Measurements from ENCODE around the gene SLC35E2B.
"Not testable (repeated sequence)": the region's sequence is repeated elsewhere in the genome, so short reads cannot be mapped to it uniquely, and the experiment has no call there.

Gene SLC35E2B

GRCh38 chr1:1672181-1672965 lies 20.2 kb downstream of the SLC35E2B start:
- DNase-seq: no peak

GRCh38 chr1:1671365-1672119 lies 21.1 kb downstream of the SLC35E2B start:
- DNase-seq: no peak

GRCh38 chr1:1670866-1671265 lies 21.7 kb downstream of the SLC35E2B start:
- no peak for DNase-seq

GRCh38 chr1:1669468-1670440 lies 22.8 kb downstream of the SLC35E2B start:
- no peak for DNase-seq

- DNase-seq: no peak
Measured at GRCh38 chr1:1666526-1666925, 26.1 kb downstream of the SLC35E2B start.

- DNase-seq: peak; percentile 47
Measured at GRCh38 chr1:1665815-1666251, 26.8 kb downstream of the SLC35E2B start.

GRCh38 chr1:1664941-1665814 lies 27.4 kb downstream of the SLC35E2B start:
- DNase-seq: no peak

- not testable (repeated sequence) for DNase-seq
Measured at GRCh38 chr1:1664318-1664717, 28.3 kb downstream of the SLC35E2B start.

GRCh38 chr1:1662830-1663560 lies 29.6 kb downstream of the SLC35E2B start:
- not testable (repeated sequence) for DNase-seq

- DNase-seq: not testable (repeated sequence)
Measured at GRCh38 chr1:1662392-1662791, 30.2 kb downstream of the SLC35E2B start.

GRCh38 chr1:1658583-1659549 lies 33.7 kb downstream of the SLC35E2B start, which contains the start of gene CDK11B:
Gene CDK11B, minus strand, starts transcription at chr1:1659004. Its CDS starts 1,519 bp downstream, at chr1:1657485.
- DNase-seq: peak; percentile 93

GRCh38 chr1:1648265-1648664 lies 44.3 kb downstream of the SLC35E2B start:
- not testable (repeated sequence) for DNase-seq

GRCh38 chr1:1647567-1648241 lies 44.9 kb downstream of the SLC35E2B start:
- not testable (repeated sequence) for DNase-seq

GRCh38 chr1:1646326-1646725 lies 46.3 kb downstream of the SLC35E2B start:
- DNase-seq: not testable (repeated sequence)

- DNase-seq: not testable (repeated sequence)
Measured at GRCh38 chr1:1640711-1641461, 51.7 kb downstream of the SLC35E2B start.

GRCh38 chr1:1640081-1640480 lies 52.5 kb downstream of the SLC35E2B start:
- not testable (repeated sequence) for DNase-seq

- DNase-seq: not testable (repeated sequence)
Measured at GRCh38 chr1:1639368-1639767, 53.2 kb downstream of the SLC35E2B start.

GRCh38 chr1:1638528-1638927 lies 54.1 kb downstream of the SLC35E2B start:
- not testable (repeated sequence) for DNase-seq

All from CD4-positive, alpha-beta T cell treated with Interleukin-17A for 4 hours (primary cell).